Astrocyte (in vitro differentiated cells and primary cell): ENCODE data around the gene SH3BP4. TPM values are rescaled to one million over a fixed set of nuclear protein-coding genes. Genes with fewer than 3 reads are reported as not detected.

ENCODE experiments used
- DNase-seq: peaks from one replicate; pipeline ENCODE4 v3.0.0-alpha.2; 2010; ENCODE audit warnings: low read depth
- FAIRE-seq: peaks from 2 replicates; lab custom pipeline; 2011; peaks lifted over from hg19 to GRCh38; lab: Jason Lieb, UNC
- H2AFZ ChIP-seq: 2 replicates; pipeline ENCODE4 v1.6.0; 2012; ENCODE audit warnings: low read depth, low read length, inconsistent platforms
- H3K27ac ChIP-seq: 2 replicates; pipeline ENCODE4 v1.5.1; 2011; ENCODE audit warnings: low read depth, low read length, inconsistent platforms
- H3K27me3 ChIP-seq: 2 replicates; pipeline ENCODE4 v1.6.0; 2011; ENCODE audit warnings: low read length, inconsistent platforms; ENCODE audit not compliant: insufficient read depth
- H3K36me3 ChIP-seq: 2 replicates; pipeline ENCODE4 v1.5.1; 2011; ENCODE audit warnings: low read length, inconsistent platforms; ENCODE audit not compliant: insufficient read depth
- H3K4me1 ChIP-seq: 2 replicates; pipeline ENCODE4 v1.5.1; 2011; ENCODE audit warnings: low read length, inconsistent platforms; ENCODE audit not compliant: insufficient read depth
- H3K4me2 ChIP-seq: 2 replicates; pipeline ENCODE4 v1.6.0; 2012; ENCODE audit warnings: low read length, inconsistent platforms
- H3K4me3 ChIP-seq: 2 replicates; pipeline ENCODE4 v1.5.1; 2011; ENCODE audit warnings: low read depth, mild to moderate bottlenecking, low read length, inconsistent platforms; ENCODE audit not compliant: insufficient read depth
- H3K79me2 ChIP-seq: 2 replicates; pipeline ENCODE4 v1.6.0; 2012; ENCODE audit warnings: mild to moderate bottlenecking, low read length, inconsistent platforms; ENCODE audit not compliant: insufficient read depth
- H3K9ac ChIP-seq: 2 replicates; pipeline ENCODE4 v1.6.0; 2012; ENCODE audit warnings: mild to moderate bottlenecking, low read length, inconsistent platforms
- H3K9me3 ChIP-seq: 2 replicates; pipeline ENCODE4 v1.5.1; 2012; ENCODE audit warnings: low read depth, mild to moderate bottlenecking, low read length, inconsistent platforms; ENCODE audit not compliant: insufficient read depth
- H4K20me1 ChIP-seq: 2 replicates; pipeline ENCODE4 v1.6.0; 2012; ENCODE audit warnings: low read length, inconsistent platforms; ENCODE audit not compliant: insufficient read depth
- H3K27ac Mint-ChIP-seq: one replicate; pipeline ENCODE4 v1.8.0; 2021; ENCODE audit warnings: mild to moderate bottlenecking, mixed read lengths; ENCODE audit not compliant: unreplicated experiment
- H3K27me3 Mint-ChIP-seq: one replicate; pipeline ENCODE4 v1.8.0; 2021; ENCODE audit warnings: low read depth, mixed read lengths; ENCODE audit not compliant: unreplicated experiment
- H3K36me3 Mint-ChIP-seq: one replicate; pipeline ENCODE4 v1.8.0; 2021; ENCODE audit warnings: low read depth, mixed read lengths; ENCODE audit not compliant: unreplicated experiment
- H3K4me1 Mint-ChIP-seq: one replicate; pipeline ENCODE4 v1.8.0; 2021; ENCODE audit warnings: low read depth, mixed read lengths; ENCODE audit not compliant: unreplicated experiment
- H3K4me3 Mint-ChIP-seq: one replicate; pipeline ENCODE4 v1.8.0; 2021; ENCODE audit warnings: mild to moderate bottlenecking, moderate library complexity, mixed read lengths; ENCODE audit not compliant: unreplicated experiment
- H3K9me3 Mint-ChIP-seq: one replicate; pipeline ENCODE4 v1.8.0; 2021; ENCODE audit warnings: mild to moderate bottlenecking, mixed read lengths; ENCODE audit not compliant: unreplicated experiment
- CTCF ChIP-seq: IDR thresholded peaks from 2 replicates; pipeline ENCODE4 v1.5.1; 2011; ENCODE audit warnings: low read depth, mild to moderate bottlenecking, inconsistent platforms, low read length, moderate library complexity; ENCODE audit not compliant: insufficient read depth
- EZH2 ChIP-seq: IDR thresholded peaks from 2 replicates; pipeline ENCODE4 v1.6.1; 2012; ENCODE audit warnings: mild to moderate bottlenecking, low read length, inconsistent platforms; ENCODE audit not compliant: insufficient read depth
- total RNA-seq: library from RNA; stranded (reverse); gene quantifications from 2 replicates; pipeline ENCODE4 v1.2.1, GENCODE V29; 2021

The SH3BP4 gene
- total RNA-seq, 1 donor from 2014 or later: 127 TPM

GRCh38 chr2:234994438-234995321, 42.9 kb downstream of the SH3BP4 start:
- Histone ChIP-seq H3K36me3 (peaks cover 16% of the 10 kb centered on the region), H3K4me3 (no peak overlapping the region), H3K9me3 (no peaks in the 10 kb centered on the region), H4K20me1 (peaks cover 84% of the 10 kb centered on the region), H2AFZ (no peak overlapping the region), H3K4me2 (peak overlapping the region; percentile 73), H3K9ac (peak overlapping the region; percentile 73), H3K4me1 (peaks cover 47% of the 10 kb centered on the region), H3K27me3 (no peaks in the 10 kb centered on the region), H3K79me2 (peaks cover 97% of the 10 kb centered on the region), H3K27ac (peak overlapping the region; percentile 74)
- H3K36me3 Mint-ChIP-seq: peaks cover 48% of the 10 kb centered on the region
- no peak for FAIRE-seq
- peaks cover 75% of the 10 kb centered on the region for H3K4me1 Mint-ChIP-seq
- peak overlapping the region; percentile 84 for H3K27ac Mint-ChIP-seq
- no peak for DNase-seq
- no peaks in the 10 kb centered on the region for H3K27me3 Mint-ChIP-seq
- TF ChIP-seq EZH2: no peak
- no peaks in the 10 kb centered on the region for H3K9me3 Mint-ChIP-seq
- H3K4me3 Mint-ChIP-seq: peak overlapping the region; percentile 50

GRCh38 chr2:234995332-234996068, 43.7 kb downstream of the SH3BP4 start:
- H3K4me1 ChIP-seq: peaks cover 47% of the 10 kb centered on the region
- H3K4me2 ChIP-seq: peak overlapping the region; percentile 73
- Mint-ChIP-seq H3K4me3 (peak overlapping the region; percentile 77), H3K27ac (peak overlapping the region; percentile 92), H3K4me1 (peaks cover 73% of the 10 kb centered on the region), H3K9me3 (no peaks in the 10 kb centered on the region), H3K27me3 (no peaks in the 10 kb centered on the region), H3K36me3 (peaks cover 49% of the 10 kb centered on the region)
- DNase-seq (no peak), FAIRE-seq (peak; percentile 32)
- no peak overlapping the region for H2AFZ ChIP-seq
- peaks cover 21% of the 10 kb centered on the region for H3K36me3 ChIP-seq
- no peaks in the 10 kb centered on the region for H3K27me3 ChIP-seq
- H3K4me3 ChIP-seq: no peak overlapping the region
- no peak for TF ChIP-seq EZH2
- no peak for TF ChIP-seq CTCF
- H4K20me1 ChIP-seq: peaks cover 84% of the 10 kb centered on the region
- peak overlapping the region; percentile 74 for H3K27ac ChIP-seq
- peaks cover 97% of the 10 kb centered on the region for H3K79me2 ChIP-seq
- H3K9ac ChIP-seq: peak overlapping the region; percentile 73
- H3K9me3 ChIP-seq: no peaks in the 10 kb centered on the region
